Stimulated activated naive CD8-positive, alpha-beta T cell treated with anti-CD3 and anti-CD28 coated beads, Interleukin-15, amount 100 ng/mL, for 72 hours (primary cell): ENCODE measurements around the gene CAPN5.
"Not testable (repeated sequence)": the region's sequence is repeated elsewhere in the genome, so short reads cannot be mapped to it uniquely, and the experiment has no call there.

ENCODE experiments used
- ATAC-seq: fragments of 150-1000 bp; cut with Tn5 transposase; 2 replicates; pipeline ENCODE4 v1.10.0; 2021; ENCODE audit warnings: mild to moderate bottlenecking, moderate library complexity
- DNase-seq, 2 donors: peaks; one replicate each; pipeline ENCODE4 v3.0.0; 2021 to 2022
- H3K27ac Mint-ChIP-seq, 2 donors: one replicate each; pipeline ENCODE4 v1.8.0; 2022; ENCODE audit warnings: mild to moderate bottlenecking in 2 of 2, mixed read lengths in 2 of 2, moderate library complexity in 2 of 2
- H3K27me3 Mint-ChIP-seq: one replicate; pipeline ENCODE4 v1.8.0; 2022; ENCODE audit warnings: mixed read lengths
- H3K4me1 Mint-ChIP-seq: one replicate; pipeline ENCODE4 v1.8.0; 2022; ENCODE audit warnings: mild to moderate bottlenecking, mixed read lengths
- H3K4me3 Mint-ChIP-seq, 2 donors: one replicate each; pipeline ENCODE4 v1.8.0; 2022; ENCODE audit warnings: mild to moderate bottlenecking in 2 of 2, mixed read lengths in 2 of 2, moderate library complexity in 1 of 2
- H3K9me3 Mint-ChIP-seq, 2 donors: one replicate each; pipeline ENCODE4 v1.8.0; 2022; ENCODE audit warnings: mixed read lengths in 2 of 2

CAPN5 gene

GRCh38 chr11:77053217-77054015, 13.4 kb upstream of the CAPN5 start:
- DNase-seq (no peak), ATAC-seq (no peak)
- Mint-ChIP-seq H3K27me3 (no peaks in the 10 kb centered on the region), H3K4me1 (no peaks in the 10 kb centered on the region), H3K4me3 (no peak overlapping the region), H3K27ac (no peak overlapping the region), H3K9me3 (peaks cover 4 to 16% of the 10 kb centered on the region in 2 donors)

- Mint-ChIP-seq H3K27me3 (no peaks in the 10 kb centered on the region), H3K9me3 (peaks cover 4 to 16% of the 10 kb centered on the region in 2 donors), H3K4me1 (no peaks in the 10 kb centered on the region), H3K27ac (no peak overlapping the region), H3K4me3 (no peak overlapping the region)
- DNase-seq, result no peak
- no peak for ATAC-seq
Measured at GRCh38 chr11:77054084-77054483, 12.7 kb upstream of the CAPN5 start.

GRCh38 chr11:77055101-77055561, 11.6 kb upstream of the CAPN5 start:
- Mint-ChIP-seq H3K4me3 (no peak overlapping the region), H3K9me3 (peaks cover 4 to 16% of the 10 kb centered on the region in 2 donors), H3K4me1 (no peaks in the 10 kb centered on the region), H3K27ac (no peak overlapping the region), H3K27me3 (no peaks in the 10 kb centered on the region)
- DNase-seq, result no peak
- ATAC-seq, result no peak

- Mint-ChIP-seq H3K27ac (no peak overlapping the region), H3K4me3 (no peak overlapping the region), H3K9me3 (peaks cover 4 to 16% of the 10 kb centered on the region in 2 donors), H3K4me1 (no peaks in the 10 kb centered on the region), H3K27me3 (no peaks in the 10 kb centered on the region)
- no peak for ATAC-seq
- DNase-seq, result no peak
Measured at GRCh38 chr11:77055913-77056312, 10.9 kb upstream of the CAPN5 start.

GRCh38 chr11:77056814-77057402, 9.9 kb upstream of the CAPN5 start:
- Mint-ChIP-seq H3K9me3 (peaks cover 4 to 16% of the 10 kb centered on the region in 2 donors), H3K4me1 (no peaks in the 10 kb centered on the region), H3K4me3 (no peak overlapping the region), H3K27ac (no peak overlapping the region), H3K27me3 (no peaks in the 10 kb centered on the region)
- ATAC-seq (no peak), DNase-seq (no peak)

- no peaks in the 10 kb centered on the region for H3K4me1 Mint-ChIP-seq
- ATAC-seq (no peak), DNase-seq (no peak)
- H3K9me3 Mint-ChIP-seq, result peaks cover 4 to 16% of the 10 kb centered on the region in 2 donors
- H3K4me3 Mint-ChIP-seq, result no peak overlapping the region
- no peak overlapping the region for H3K27ac Mint-ChIP-seq
- no peaks in the 10 kb centered on the region for H3K27me3 Mint-ChIP-seq
Measured at GRCh38 chr11:77057938-77058474, 8.8 kb upstream of the CAPN5 start.

GRCh38 chr11:77058900-77059299, 7.9 kb upstream of the CAPN5 start:
- ATAC-seq (no peak), DNase-seq (no peak)
- Mint-ChIP-seq H3K4me3 (no peak overlapping the region), H3K4me1 (no peaks in the 10 kb centered on the region), H3K9me3 (peaks cover 4 to 16% of the 10 kb centered on the region in 2 donors), H3K27ac (peak overlapping the region in 1 of 2 donors; percentile 16), H3K27me3 (no peaks in the 10 kb centered on the region)

GRCh38 chr11:77059806-77060205, 7.0 kb upstream of the CAPN5 start:
- DNase-seq, result no peak
- H3K9me3 Mint-ChIP-seq, result peaks cover 4 to 16% of the 10 kb centered on the region in 2 donors
- no peaks in the 10 kb centered on the region for H3K27me3 Mint-ChIP-seq
- H3K4me3 Mint-ChIP-seq, result no peak overlapping the region
- H3K4me1 Mint-ChIP-seq, result peaks cover 2% of the 10 kb centered on the region
- ATAC-seq, result no peak
- H3K27ac Mint-ChIP-seq, result no peak overlapping the region

GRCh38 chr11:77060234-77060633, 6.5 kb upstream of the CAPN5 start:
- ATAC-seq, result no peak
- Mint-ChIP-seq H3K9me3 (peaks cover 4 to 16% of the 10 kb centered on the region in 2 donors), H3K27me3 (no peaks in the 10 kb centered on the region), H3K4me3 (no peak overlapping the region), H3K4me1 (peaks cover 6% of the 10 kb centered on the region), H3K27ac (no peak overlapping the region)
- no peak for DNase-seq

- H3K9me3 Mint-ChIP-seq, H3K27me3 Mint-ChIP-seq, H3K27ac Mint-ChIP-seq, ATAC-seq, DNase-seq, H3K4me3 Mint-ChIP-seq: not testable (repeated sequence)
- H3K4me1 Mint-ChIP-seq, result peaks cover 14% of the 10 kb centered on the region
Measured at GRCh38 chr11:77061258-77061657, 5.5 kb upstream of the CAPN5 start.

- H3K4me3 Mint-ChIP-seq, result no peak overlapping the region
Measured at GRCh38 chr11:77062924-77063323, 3.8 kb upstream of the CAPN5 start.

GRCh38 chr11:77063407-77063806, 3.4 kb upstream of the CAPN5 start:
- H3K9me3 Mint-ChIP-seq, result no peaks in the 10 kb centered on the region
- H3K4me3 Mint-ChIP-seq, result no peak overlapping the region
- H3K27me3 Mint-ChIP-seq, result no peaks in the 10 kb centered on the region
- ATAC-seq (no peak), DNase-seq (no peak)
- H3K4me1 Mint-ChIP-seq, result peaks cover 27% of the 10 kb centered on the region
- no peak overlapping the region for H3K27ac Mint-ChIP-seq

More at GRCh38 chr11:77062924-77063323, 3.8 kb upstream of the CAPN5 start:
- Mint-ChIP-seq H3K9me3 (no peaks in the 10 kb centered on the region), H3K27ac (no peak overlapping the region), H3K4me1 (peaks cover 22% of the 10 kb centered on the region), H3K27me3 (no peaks in the 10 kb centered on the region)
- DNase-seq (no peak), ATAC-seq (no peak)

GRCh38 chr11:77063861-77064260, 2.9 kb upstream of the CAPN5 start:
- Mint-ChIP-seq H3K27me3 (no peaks in the 10 kb centered on the region), H3K4me1 (peaks cover 31% of the 10 kb centered on the region), H3K27ac (no peak overlapping the region), H3K9me3 (no peaks in the 10 kb centered on the region), H3K4me3 (no peak overlapping the region)
- DNase-seq (no peak), ATAC-seq (no peak)

GRCh38 chr11:77064648-77065217, 2.0 kb upstream of the CAPN5 start:
- no peak for DNase-seq
- peaks cover 32% of the 10 kb centered on the region for H3K4me1 Mint-ChIP-seq
- no peak overlapping the region for H3K4me3 Mint-ChIP-seq
- no peaks in the 10 kb centered on the region for H3K27me3 Mint-ChIP-seq
- H3K9me3 Mint-ChIP-seq, result no peaks in the 10 kb centered on the region
- no peak for ATAC-seq
- no peak overlapping the region for H3K27ac Mint-ChIP-seq

GRCh38 chr11:77065878-77066228, 918 bp upstream of the CAPN5 start:
- Mint-ChIP-seq H3K27me3 (no peaks in the 10 kb centered on the region), H3K4me3 (peak overlapping the region; percentile 86 to 94), H3K4me1 (peaks cover 32% of the 10 kb centered on the region), H3K9me3 (no peaks in the 10 kb centered on the region), H3K27ac (peak overlapping the region; percentile 33 to 96)
- ATAC-seq (no peak), DNase-seq (peak in 1 of 2 donors; percentile 26)
